ENCODE data around the gene MYH14.

DNA sequence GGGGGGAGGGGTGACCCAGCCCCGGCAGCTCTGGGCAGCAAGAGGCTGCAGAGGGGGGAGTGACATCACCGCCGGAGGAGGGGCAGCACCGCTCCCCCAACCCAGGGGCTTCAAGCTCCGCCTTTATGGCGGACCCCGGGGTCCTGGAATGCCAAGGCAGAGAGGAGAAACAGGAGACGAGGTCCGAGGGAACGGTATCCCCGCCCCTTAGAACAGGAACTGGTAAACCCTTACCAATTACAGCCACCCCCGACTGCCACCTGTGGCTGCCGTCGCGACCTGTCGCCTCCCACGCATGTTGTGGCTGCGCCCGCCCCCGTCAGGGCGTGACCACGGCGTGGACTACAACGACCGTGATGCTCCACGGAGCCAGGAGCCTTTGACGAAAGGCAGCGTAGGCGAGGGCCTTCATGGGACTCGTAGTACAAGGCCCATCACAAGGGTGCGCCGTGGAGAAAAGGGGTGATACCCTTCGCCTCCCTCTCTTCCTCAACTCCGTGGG is 129.9 kb downstream of the MYH14 start:
- TF ChIP-seq CEBPB (tag; IDR thresholded peaks at IDR 0.05): no peak
- TF ChIP-seq, protein P1, sequence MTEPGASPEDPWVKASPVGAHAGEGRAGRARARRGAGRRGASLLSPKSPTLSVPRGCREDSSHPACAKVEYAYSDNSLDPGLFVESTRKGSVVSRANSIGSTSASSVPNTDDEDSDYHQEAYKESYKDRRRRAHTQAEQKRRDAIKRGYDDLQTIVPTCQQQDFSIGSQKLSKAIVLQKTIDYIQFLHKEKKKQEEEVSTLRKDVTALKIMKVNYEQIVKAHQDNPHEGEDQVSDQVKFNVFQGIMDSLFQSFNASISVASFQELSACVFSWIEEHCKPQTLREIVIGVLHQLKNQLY (CRISPR knock-in tag; conservative IDR thresholded peaks at IDR 0.05): no peak
- peak in 1 of 3 experiments; percentile 11; a peak in 1 of 6 replicates for TF ChIP-seq CTCF (IDR thresholded peaks at IDR 0.05 in 2 of 3, conservative IDR thresholded peaks at IDR 0.05 in 1 of 3; ENCODE audit: insufficient read depth in 2 of 3, low read depth in 1 of 3, low read length in 3 of 3)
- no peak for TF ChIP-seq TCF7L2 (IDR thresholded peaks at IDR 0.05; ENCODE audit: low read depth, low read length)
- TF ChIP-seq CXXC5 (CRISPR knock-in tag; IDR thresholded peaks at IDR 0.05): peak; percentile 55
- TF ChIP-seq ZBTB1 (CRISPR knock-in tag; IDR thresholded peaks at IDR 0.05; ENCODE audit: borderline replicate concordance, low read depth): no peak; the same call in 1 of the 2 replicates
- TF ChIP-seq, protein P2, sequence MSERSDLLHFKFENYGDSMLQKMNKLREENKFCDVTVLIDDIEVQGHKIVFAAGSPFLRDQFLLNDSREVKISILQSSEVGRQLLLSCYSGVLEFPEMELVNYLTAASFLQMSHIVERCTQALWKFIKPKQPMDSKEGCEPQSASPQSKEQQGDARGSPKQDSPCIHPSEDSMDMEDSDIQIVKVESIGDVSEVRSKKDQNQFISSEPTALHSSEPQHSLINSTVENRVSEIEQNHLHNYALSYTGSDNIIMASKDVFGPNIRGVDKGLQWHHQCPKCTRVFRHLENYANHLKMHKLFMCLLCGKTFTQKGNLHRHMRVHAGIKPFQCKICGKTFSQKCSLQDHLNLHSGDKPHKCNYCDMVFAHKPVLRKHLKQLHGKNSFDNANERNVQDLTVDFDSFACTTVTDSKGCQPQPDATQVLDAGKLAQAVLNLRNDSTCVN (CRISPR knock-in tag; IDR thresholded peaks at IDR 0.05): no peak
- TF ChIP-seq BHLHE40 (IDR thresholded peaks at IDR 0.05; ENCODE audit: low read length): peak; percentile 58; the same call in 1 of the 2 replicates
- no peak for TF ChIP-seq FOS (IDR thresholded peaks at IDR 0.05; ENCODE audit: extremely low read depth, insufficient read length)
- TF ChIP-seq POLR2A (conservative IDR thresholded peaks at IDR 0.05): no peak
- TF ChIP-seq SAFB2 (IDR thresholded peaks at IDR 0.05; ENCODE audit: borderline replicate concordance, low read depth, low read length, severe bottlenecking): no peak

Measured in K562 (cell line).